Mesodermal cell (in vitro differentiated cells): Measurements from ENCODE around the gene CEP164.

Experiments used
- H3K27ac ChIP-seq: 2 replicates; pipeline ENCODE4 v1.7.0; 2013; ENCODE audit warnings: mild to moderate bottlenecking, low read depth, low read length, moderate library complexity; ENCODE audit not compliant: severe bottlenecking
- H3K36me3 ChIP-seq: 2 replicates; pipeline ENCODE4 v1.7.1; 2013; ENCODE audit warnings: mild to moderate bottlenecking, low read length, moderate library complexity; ENCODE audit not compliant: control insufficient read depth, insufficient read depth
- H3K4me1 ChIP-seq: one replicate; pipeline ENCODE4 v1.7.1; 2013; ENCODE audit warnings: mild to moderate bottlenecking, low read length; ENCODE audit not compliant: insufficient read depth, control insufficient read depth, poor library complexity, severe bottlenecking
- H3K4me3 ChIP-seq: 2 replicates; pipeline ENCODE4 v1.7.0; 2013; ENCODE audit warnings: low read length, control low read depth, mild to moderate bottlenecking; ENCODE audit not compliant: insufficient read depth, poor library complexity, severe bottlenecking; ENCODE audit errors: extremely low read depth
- H3K9me3 ChIP-seq: 2 replicates; pipeline ENCODE4 v1.7.1; 2013; ENCODE audit warnings: mild to moderate bottlenecking, low read length, moderate library complexity; ENCODE audit not compliant: control insufficient read depth
- WGBS, 2 experiments: methylation state at CpG; one replicate each; pipeline ENCODE4 v1.1.5; 2013; ENCODE audit warnings: missing lambda C conversion rate in 2 of 2; ENCODE audit not compliant: insufficient coverage in 2 of 2; 5-methylcytosine and 5-hydroxymethylcytosine counted together

Gene CEP164

GRCh38 chr11:117303646-117304315 is 23.9 kb upstream of the CEP164 start:
- Histone ChIP-seq H3K4me1 (peaks cover 23% of the 10 kb centered on the region), H3K4me3 (no peak overlapping the region), H3K27ac (no peak overlapping the region), H3K9me3 (no peaks in the 10 kb centered on the region), H3K36me3 (peaks cover 13% of the 10 kb centered on the region)
- WGBS, 2 experiments, result 86 to 89% methylated on average over 2 to 3 of the region's 5 CpGs

- Histone ChIP-seq H3K4me1 (peaks cover 12% of the 10 kb centered on the region), H3K36me3 (peaks cover 13% of the 10 kb centered on the region), H3K9me3 (no peaks in the 10 kb centered on the region), H3K4me3 (no peak overlapping the region), H3K27ac (no peak overlapping the region)
- WGBS, 2 experiments, result 86 to 89% methylated on average over 3 of the region's 3 CpGs
Observed at GRCh38 chr11:117305145-117305544, 22.5 kb upstream of the CEP164 start.

- Histone ChIP-seq H3K4me1 (peaks cover 7% of the 10 kb centered on the region), H3K27ac (no peak overlapping the region), H3K4me3 (no peak overlapping the region), H3K36me3 (peaks cover 13% of the 10 kb centered on the region), H3K9me3 (no peaks in the 10 kb centered on the region)
- 91% methylated on average over 7 of the region's 7 CpGs for WGBS, 2 experiments
Observed at GRCh38 chr11:117309310-117309709, 18.3 kb upstream of the CEP164 start.

DNA sequence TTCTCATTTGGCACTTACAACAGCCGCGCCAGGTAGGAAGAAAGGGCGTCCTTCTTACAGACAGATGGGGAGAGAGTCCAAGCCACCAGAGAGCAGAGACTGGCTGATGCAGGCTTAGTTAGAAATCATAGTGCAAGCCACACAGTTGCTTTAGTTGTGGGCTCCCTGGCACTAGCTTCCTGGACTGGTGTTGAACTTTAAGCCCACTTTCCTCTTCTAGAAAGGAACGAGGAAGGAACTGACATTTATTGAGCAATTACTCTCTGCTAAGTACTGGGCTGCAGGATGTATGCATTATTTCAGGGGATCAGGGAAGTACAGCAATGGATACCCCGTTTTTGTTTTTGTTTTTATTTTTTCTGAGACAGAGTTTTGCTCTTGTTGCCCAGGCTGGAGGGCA is 14.6 kb upstream of the CEP164 start:
- H3K9me3 ChIP-seq, result no peaks in the 10 kb centered on the region
- no peak overlapping the region for H3K27ac ChIP-seq
- no peak overlapping the region for H3K4me3 ChIP-seq
- 89 to 96% methylated on average over 4 to 5 of the region's 5 CpGs for WGBS, 2 experiments
- H3K4me1 ChIP-seq, result peaks cover 13% of the 10 kb centered on the region
- H3K36me3 ChIP-seq, result no peaks in the 10 kb centered on the region

DNA sequence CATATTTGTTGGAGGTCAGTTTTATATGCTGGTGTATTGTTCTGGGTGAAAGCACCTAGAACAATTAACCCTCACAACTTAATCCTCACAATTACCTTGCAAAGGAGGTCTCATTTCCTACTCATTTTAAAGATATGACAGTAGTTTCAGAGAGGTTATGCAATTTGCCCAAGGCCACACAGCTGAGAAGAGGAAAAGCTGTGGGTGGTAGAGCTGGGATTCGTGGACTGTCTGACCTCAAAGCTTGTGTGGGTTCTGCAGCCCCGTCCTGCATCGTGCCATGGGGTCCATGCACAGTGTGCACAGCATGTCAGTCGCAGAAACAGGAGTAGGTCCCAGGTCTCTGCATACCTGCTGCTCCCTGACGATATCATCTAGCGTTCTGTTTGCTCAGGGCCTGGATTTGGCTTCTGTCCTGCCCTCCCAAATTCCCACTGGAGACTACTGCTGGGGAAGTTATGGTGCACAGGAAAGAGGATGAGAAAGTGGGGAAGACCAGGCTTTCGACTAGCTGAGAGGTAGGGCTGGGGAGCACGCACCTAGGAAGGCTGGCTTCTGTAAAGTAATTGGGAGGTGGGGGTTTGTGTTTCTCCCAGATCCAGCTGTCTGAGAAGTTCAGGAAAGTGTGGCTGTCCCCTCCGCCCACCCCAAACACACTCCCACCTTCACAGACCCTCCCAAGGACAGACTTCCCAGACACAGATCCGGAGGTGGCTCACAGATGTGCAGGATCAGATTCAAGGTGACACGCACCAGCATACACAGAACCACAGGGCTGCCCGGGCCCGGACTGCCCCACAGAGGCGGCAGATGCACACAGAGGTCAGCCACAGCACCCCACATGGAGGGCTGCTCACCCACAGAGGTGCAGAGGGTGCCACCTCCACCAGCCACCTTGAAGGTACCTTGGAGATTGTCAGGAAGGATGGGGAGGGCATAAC is 13.6 kb upstream of the CEP164 start:
- peaks cover 13% of the 10 kb centered on the region for H3K4me1 ChIP-seq
- H3K36me3 ChIP-seq, result no peaks in the 10 kb centered on the region
- no peak overlapping the region for H3K27ac ChIP-seq
- peak overlapping the region; percentile 68 for H3K4me3 ChIP-seq
- 75 to 78% methylated on average over 10 to 13 of the region's 14 CpGs for WGBS, 2 experiments
- no peaks in the 10 kb centered on the region for H3K9me3 ChIP-seq

- Histone ChIP-seq H3K4me1 (peaks cover 13% of the 10 kb centered on the region), H3K9me3 (no peaks in the 10 kb centered on the region), H3K4me3 (peak overlapping the region; percentile 68), H3K27ac (no peak overlapping the region), H3K36me3 (no peaks in the 10 kb centered on the region)
- 11 to 18% methylated on average over 6 to 7 of the region's 10 CpGs for WGBS, 2 experiments
Observed at GRCh38 chr11:117314840-117315239, 12.8 kb upstream of the CEP164 start.

GRCh38 chr11:117315285-117316196 is 12.1 kb upstream of the CEP164 start:
- Histone ChIP-seq H3K4me3 (peak overlapping the region; percentile 68), H3K4me1 (peaks cover 13% of the 10 kb centered on the region), H3K36me3 (no peaks in the 10 kb centered on the region), H3K27ac (no peak overlapping the region), H3K9me3 (no peaks in the 10 kb centered on the region)
- 4 to 5% methylated on average over 34 to 56 of the region's 62 CpGs for WGBS, 2 experiments

DNA sequence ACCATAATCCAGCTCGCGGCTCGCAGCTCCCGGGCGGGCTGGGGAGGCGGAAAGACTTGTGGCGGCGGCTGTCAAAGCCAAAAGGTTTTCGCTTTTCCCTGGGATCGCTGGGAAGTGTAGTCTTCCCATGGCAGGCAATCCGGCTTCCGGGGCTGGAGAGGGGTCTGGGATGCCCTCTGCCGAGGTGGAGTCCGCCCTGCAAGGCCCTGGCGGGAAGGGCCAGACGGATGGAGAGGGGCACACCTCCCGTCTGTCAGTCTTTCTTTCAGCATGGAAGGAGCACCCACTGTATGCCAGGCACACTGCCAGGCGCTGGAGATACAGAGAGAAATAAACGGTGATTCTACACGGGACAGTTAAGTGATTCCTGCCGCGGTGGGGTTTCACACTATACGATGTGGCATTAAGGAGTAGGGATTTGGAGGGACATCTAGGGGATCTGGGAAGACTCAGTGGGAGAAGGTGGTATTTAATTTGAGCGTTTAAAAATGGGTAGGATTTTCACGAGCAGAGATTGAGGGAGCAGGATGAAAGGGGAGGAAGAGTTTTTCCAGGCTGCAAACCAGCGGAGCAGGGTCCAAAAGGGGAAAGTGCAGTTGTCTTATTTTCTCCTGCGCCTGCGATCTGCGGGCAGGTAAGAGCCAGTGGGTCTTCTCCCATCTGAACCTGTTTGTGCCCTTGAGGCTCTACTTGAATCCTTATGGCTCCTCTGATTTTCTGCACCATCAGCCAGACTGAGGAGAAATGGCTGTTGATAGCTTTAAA is 11.3 kb upstream of the CEP164 start, which contains the start of gene BACE1:
TSS of gene BACE1 (minus strand) at position 60 of the 765 bp plus-strand sequence. CDS start 461 bp downstream, outside the sequence.
- Histone ChIP-seq H3K4me3 (peak within 1 kb of the TSS; percentile 68), H3K4me1 (peaks cover 13% of the 10 kb centered on the region), H3K36me3 (no peaks in the 10 kb centered on the region), H3K9me3 (no peaks in the 10 kb centered on the region), H3K27ac (no peak within 1 kb of the TSS)
- WGBS, 2 experiments, result 15 to 17% methylated on average over 29 of the region's 29 CpGs

DNA sequence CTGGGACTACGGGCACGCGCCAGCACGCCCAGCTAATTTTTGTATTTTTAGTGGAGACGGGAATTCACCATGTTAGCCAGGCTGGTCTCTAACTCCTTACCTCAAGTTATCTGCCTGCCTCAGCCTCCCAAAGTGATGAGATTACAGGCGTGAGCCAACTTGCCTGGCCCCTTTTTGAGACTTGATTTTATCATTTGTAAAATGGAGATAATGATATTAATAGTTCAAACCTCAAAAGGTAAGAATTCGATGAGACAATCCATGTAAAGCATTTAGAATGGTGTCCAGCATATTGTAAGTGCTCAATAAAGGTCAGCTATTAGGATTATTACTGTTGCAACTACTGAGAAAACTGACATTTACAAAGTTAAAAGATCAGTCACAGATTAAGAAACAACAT is 8.9 kb upstream of the CEP164 start:
- Histone ChIP-seq H3K4me3 (no peak overlapping the region), H3K4me1 (peaks cover 13% of the 10 kb centered on the region), H3K9me3 (no peaks in the 10 kb centered on the region), H3K27ac (no peak overlapping the region), H3K36me3 (no peaks in the 10 kb centered on the region)
- 91 to 95% methylated on average over 6 to 7 of the region's 7 CpGs for WGBS, 2 experiments
